ENCODE results near the gene TTC7B.

Gene TTC7B

GRCh38 chr14:90572441-90573150, 243.6 kb downstream of the TTC7B start:
- TF ChIP-seq REST (IDR thresholded peaks at IDR 0.05; ENCODE audit: insufficient read depth in 1 of 2, low read depth in 2 of 2, low read length in 2 of 2) (no peak), SIN3A (IDR thresholded peaks at IDR 0.05; ENCODE audit: borderline replicate concordance, insufficient read depth, low read length) (no peak), TAF1 (IDR thresholded peaks at IDR 0.05; ENCODE audit: borderline replicate concordance, insufficient read depth, low read length) (no peak), POLR2AphosphoS5 (IDR thresholded peaks at IDR 0.05; ENCODE audit: low read depth, low read length) (no peak), FOXP2 (optimal IDR thresholded peaks at IDR 0.05; ENCODE audit: borderline replicate concordance, extremely low read depth, extremely low read length, insufficient read depth) (no peak)

GRCh38 chr14:90571149-90571947, 244.9 kb downstream of the TTC7B start:
- TF ChIP-seq TAF1 (IDR thresholded peaks at IDR 0.05; ENCODE audit: borderline replicate concordance, insufficient read depth, low read length): no peak
- TF ChIP-seq POLR2AphosphoS5 (IDR thresholded peaks at IDR 0.05; ENCODE audit: low read depth, low read length): no peak
- TF ChIP-seq REST (IDR thresholded peaks at IDR 0.05; ENCODE audit: insufficient read depth in 1 of 2, low read depth in 2 of 2, low read length in 2 of 2): no peak
- TF ChIP-seq SIN3A (IDR thresholded peaks at IDR 0.05; ENCODE audit: borderline replicate concordance, insufficient read depth, low read length): no peak

- no peak for TF ChIP-seq POLR2AphosphoS5 (IDR thresholded peaks at IDR 0.05; ENCODE audit: low read depth, low read length)
Measured at GRCh38 chr14:90570461-90570860, 245.8 kb downstream of the TTC7B start.

- no peak for TF ChIP-seq POLR2AphosphoS5 (IDR thresholded peaks at IDR 0.05; ENCODE audit: low read depth, low read length)
- TF ChIP-seq TAF1 (IDR thresholded peaks at IDR 0.05; ENCODE audit: borderline replicate concordance, insufficient read depth, low read length): no peak
- TF ChIP-seq FOXP2 (optimal IDR thresholded peaks at IDR 0.05; ENCODE audit: borderline replicate concordance, extremely low read depth, extremely low read length, insufficient read depth): no peak
- TF ChIP-seq REST (IDR thresholded peaks at IDR 0.05; ENCODE audit: insufficient read depth in 1 of 2, low read depth in 2 of 2, low read length in 2 of 2): no peak
- TF ChIP-seq SIN3A (IDR thresholded peaks at IDR 0.05; ENCODE audit: borderline replicate concordance, insufficient read depth, low read length): no peak
Measured at GRCh38 chr14:90569606-90570387, 246.4 kb downstream of the TTC7B start.

- TF ChIP-seq REST (IDR thresholded peaks at IDR 0.05; ENCODE audit: insufficient read depth in 1 of 2, low read depth in 2 of 2, low read length in 2 of 2): no peak
- TF ChIP-seq FOXP2 (optimal IDR thresholded peaks at IDR 0.05; ENCODE audit: borderline replicate concordance, extremely low read depth, extremely low read length, insufficient read depth): no peak
- TF ChIP-seq SIN3A (IDR thresholded peaks at IDR 0.05; ENCODE audit: borderline replicate concordance, insufficient read depth, low read length): no peak
- TF ChIP-seq TAF1 (IDR thresholded peaks at IDR 0.05; ENCODE audit: borderline replicate concordance, insufficient read depth, low read length): no peak
- no peak for TF ChIP-seq POLR2AphosphoS5 (IDR thresholded peaks at IDR 0.05; ENCODE audit: low read depth, low read length)
Measured at GRCh38 chr14:90569201-90569600, 247.0 kb downstream of the TTC7B start.
